Adrenal gland (tissue), 12 donors: ENCODE data around the gene RPH3AL. TPM values are rescaled to one million over a fixed set of nuclear protein-coding genes. Genes with fewer than 3 reads are reported as not detected.

ENCODE experiments used
- DNase-seq, 7 donors: peaks; one replicate each; pipeline ENCODE4 v3.0.0-alpha.2; 2019 to 2020
- H3K27ac ChIP-seq, 5 donors: fragments of 200-600 bp; sonication (generic) in 4 of 5; 1 replicate in 3 of 5; 2 replicates in 2 of 5; pipeline versions ENCODE4 v1.5.1 to v1.8.0; 2016 to 2020; ENCODE audit warnings: mild to moderate bottlenecking in 1 of 5
- H3K27me3 ChIP-seq: fragments of 200-600 bp; 2 replicates; pipeline ENCODE4 v1.8.0; 2021
- H3K36me3 ChIP-seq, 2 donors: fragments of 200-600 bp; replicated peaks in 1 of 2; 1 replicate in 1 of 2; 2 replicates in 1 of 2; pipeline versions ENCODE4 v1.5.1 to v1.8.0; 2018 to 2022
- H3K4me1 ChIP-seq, 2 donors: fragments of 200-600 bp; replicated peaks in 1 of 2; 1 replicate in 1 of 2; 2 replicates in 1 of 2; pipeline versions ENCODE4 v1.5.1 to v1.8.0; 2018 to 2021
- H3K4me3 ChIP-seq, 4 donors: fragments of 200-600 bp; sonication (generic) in 3 of 4; one replicate each; pipeline ENCODE4 v1.5.1; 2016 to 2018
- H3K9me3 ChIP-seq, 3 donors: fragments of 200-600 bp; sonication (generic) in 1 of 3; replicated peaks in 1 of 3; 1 replicate in 2 of 3; 2 replicates in 1 of 3; pipeline versions ENCODE4 v1.5.1 to v1.8.0; 2016 to 2021
- CTCF ChIP-seq, 6 experiments: fragments of 450-650 bp in 4 of 6; fragments of 200-600 bp in 2 of 6; sonication (generic) in 1 of 6; IDR thresholded peaks; 1 replicate in 5 of 6; 2 replicates in 1 of 6; pipeline versions ENCODE4 v1.5.1 to v1.8.0; 2016 to 2021; ENCODE audit warnings: antibody characterized with exemption in 6 of 6, mild to moderate bottlenecking in 2 of 6, moderate library complexity in 1 of 6
- POLR2A ChIP-seq, 2 donors: fragments of 450-650 bp; IDR thresholded peaks; one replicate each; pipeline ENCODE4 v1.6.1; 2017; ENCODE audit warnings: antibody characterized with exemption in 2 of 2, mild to moderate bottlenecking in 2 of 2, moderate library complexity in 1 of 2
- WGBS, 4 donors: extraction: QIAGEN DNeasy Blood & Tissue Kit in 2 of 4; methylation state at CpG; one replicate each; pipeline versions ENCODE4 v1.1.5 to v1.1.7; 2013 to 2017; 5-methylcytosine and 5-hydroxymethylcytosine counted together
- intact Hi-C, 2 donors: fragments of 100-400 bp; cut with DNase I; formaldehyde crosslinking; loops; one replicate each; pipeline versions ENCODE4 v1.14.1 to v1.15.0; 2022 to 2023
- polyA plus RNA-seq, 3 donors: library from polyadenylated mRNA; stranded (reverse); fragments of 200-250 nt in 2 of 3; fragments of 350-450 nt in 1 of 3; fragmentation: Illumina TruSeq in 1 of 3; extraction: RNeasy Lipid Tissue Mini Kit (QIAGEN cat#74804) in 1 of 3; gene quantifications; one replicate each; pipeline ENCODE4 v1.2.3, GENCODE V29; 2013 to 2014
- total RNA-seq, 9 donors: library from RNA; depleted of rRNA in 4 of 9; stranded (reverse); fragments of >200 nt in 4 of 9; fragments of 120-200 nt in 1 of 9; fragmentation: NEBNext Ultra II Directional in 1 of 9; extraction: Animal tissue kit (Norgen Biotek cat#: 25700) in 1 of 9; gene quantifications; one replicate each; pipeline versions ENCODE4 v1.1.0 to v1.2.4, GENCODE V29; 2013 to 2023
- donor health status: healthy with polysubstance abuse.
- donor health status: Bipolar disorder and iron deficiency.
- donor health status: DM: yes; HTN: yes; CAD: no.
- donor health status: DM: no; HTN: no; CAD: no.
- donor health status: DM: no; HTN: no; CAD: no.
- donor health status: DM: yes; HTN: yes; CAD: no.

Gene RPH3AL
- total and polyA plus RNA-seq, 12 donors: 7.7 to 79.2 (median 33.7) TPM

DNA sequence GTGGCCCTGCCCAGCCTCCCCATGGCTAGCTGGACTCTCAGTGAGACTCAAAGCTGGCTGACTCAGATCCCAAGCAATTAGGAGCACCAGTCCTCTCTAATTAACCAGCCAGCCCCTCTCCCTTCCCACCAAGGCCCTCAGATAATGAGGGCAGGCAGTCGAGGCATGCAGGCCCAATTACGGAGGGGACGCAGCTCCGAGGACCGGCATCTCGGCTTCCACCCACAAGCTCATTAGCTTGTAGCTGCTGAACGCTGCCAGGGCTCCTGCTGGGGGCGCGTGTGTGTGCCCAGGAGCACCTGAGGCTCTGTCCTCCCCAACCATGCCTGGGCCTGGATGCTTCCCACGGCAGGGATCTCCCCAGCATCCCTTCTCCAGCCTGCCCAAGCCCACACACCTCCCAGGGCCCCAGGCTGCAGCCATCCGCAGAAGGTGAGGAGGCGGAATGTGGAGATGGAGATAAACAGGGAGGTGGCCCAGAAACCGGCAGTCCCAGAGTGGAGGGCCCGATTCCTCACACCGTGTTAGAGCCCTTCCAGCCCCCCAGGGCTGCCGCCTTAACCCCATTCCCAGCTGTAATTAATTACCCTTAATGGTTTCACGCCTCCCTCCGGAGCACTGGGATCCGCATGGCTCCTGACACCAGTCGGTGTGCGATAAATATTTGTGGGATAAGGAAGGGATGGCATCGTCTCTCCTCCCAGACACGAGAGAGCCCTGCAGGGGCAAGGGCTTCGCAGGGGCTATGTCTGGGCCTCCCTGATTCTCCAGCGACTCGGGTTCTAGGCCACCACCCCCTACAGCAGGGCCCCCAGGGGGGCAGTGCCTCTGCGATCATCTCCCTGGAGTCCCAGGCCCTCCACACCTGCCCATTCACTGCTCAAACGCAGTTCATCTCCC, 42.2 kb downstream of the RPH3AL start:
- intact Hi-C loops: loop anchor here in 1 of 2 donors (10.0 kb wide), 1 partner anchor 74 kb away; no protein-coding TSS in a partner anchor
- 83 to 97% (median 85%) methylated on average over 14 to 28 of the region's 28 CpGs for WGBS, 4 donors
- no peaks in the 10 kb centered on the region for H3K9me3 ChIP-seq
- TF ChIP-seq CTCF (IDR thresholded peaks at IDR 0.05) (no peak), POLR2A (IDR thresholded peaks at IDR 0.05) (no peak)
- no peak overlapping the region for H3K4me3 ChIP-seq
- peak overlapping the region in 1 of 5 donors; percentile 36 for H3K27ac ChIP-seq
- H3K27me3 ChIP-seq: no peaks in the 10 kb centered on the region
- peaks cover 0 to 9% of the 10 kb centered on the region in 2 donors for H3K4me1 ChIP-seq
- peak in 1 of 7 donors; percentile 9 for DNase-seq
- no peaks in the 10 kb centered on the region for H3K36me3 ChIP-seq

GRCh38 chr17:309361-309888, 43.2 kb downstream of the RPH3AL start:
- H3K4me3 ChIP-seq: no peak overlapping the region
- H3K27me3 ChIP-seq: no peaks in the 10 kb centered on the region
- H3K4me1 ChIP-seq: peaks cover 0 to 13% of the 10 kb centered on the region in 2 donors
- peak overlapping the region in 1 of 5 donors; percentile 36 for H3K27ac ChIP-seq
- TF ChIP-seq CTCF (IDR thresholded peaks at IDR 0.05) (peak in 2 of 6 experiments; percentile 3 to 36), POLR2A (IDR thresholded peaks at IDR 0.05) (no peak)
- 66 to 83% (median 73%) methylated on average over 2 to 12 of the region's 12 CpGs; no CpG with 5 or more reads in 1 of the 4 donors for WGBS, 4 donors
- intact Hi-C loops: no loop called here
- H3K9me3 ChIP-seq: no peaks in the 10 kb centered on the region
- DNase-seq: peak in 2 of 7 donors; percentile 14
- no peaks in the 10 kb centered on the region for H3K36me3 ChIP-seq

GRCh38 chr17:307741-308507, 44.7 kb downstream of the RPH3AL start:
- H3K27me3 ChIP-seq: no peaks in the 10 kb centered on the region
- DNase-seq: peak in 3 of 7 donors; percentile 29 to 71 (median 35)
- H3K9me3 ChIP-seq: no peaks in the 10 kb centered on the region
- peaks cover 0 to 16% of the 10 kb centered on the region in 2 donors for H3K4me1 ChIP-seq
- TF ChIP-seq CTCF (IDR thresholded peaks at IDR 0.05): no peak
- no peak for TF ChIP-seq POLR2A (IDR thresholded peaks at IDR 0.05)
- WGBS, 4 donors: 65 to 71% (median 70%) methylated on average over 22 of the region's 22 CpGs
- intact Hi-C loops: no loop called here
- H3K4me3 ChIP-seq: no peak overlapping the region
- no peaks in the 10 kb centered on the region for H3K36me3 ChIP-seq
- H3K27ac ChIP-seq: peak overlapping the region in 2 of 5 donors; percentile 26 to 55

GRCh38 chr17:307295-307691, 45.3 kb downstream of the RPH3AL start:
- H3K27me3 ChIP-seq: no peaks in the 10 kb centered on the region
- WGBS, 4 donors: 60 to 89% (median 86%) methylated on average over 4 to 16 of the region's 16 CpGs
- H3K36me3 ChIP-seq: no peaks in the 10 kb centered on the region
- intact Hi-C loops: no loop called here
- peak in 1 of 7 donors; percentile 13 for DNase-seq
- peak overlapping the region in 2 of 5 donors; percentile 26 to 55 for H3K27ac ChIP-seq
- peaks cover 0 to 16% of the 10 kb centered on the region in 2 donors for H3K4me1 ChIP-seq
- H3K4me3 ChIP-seq: no peak overlapping the region
- no peaks in the 10 kb centered on the region for H3K9me3 ChIP-seq
- TF ChIP-seq CTCF (IDR thresholded peaks at IDR 0.05) (no peak), POLR2A (IDR thresholded peaks at IDR 0.05) (no peak)
